Activated T-helper 1 cell treated with Interleukin-2 at 50 U/mL for 16 hours (primary cell): ENCODE data around the gene ST6GALNAC4.
A peak's percentile ranks its signal among the peaks of the same experiment; 100 is the strongest.

Experiments
- DNase-seq: peaks from one replicate; pipeline ENCODE4 v3.0.0-alpha.2; 2020; ENCODE audit warnings: low read depth

ST6GALNAC4 gene

GRCh38 chr9:127912296-127912695 is 4.5 kb downstream of the ST6GALNAC4 start:
- no peak for DNase-seq

- DNase-seq: no peak
Measured at GRCh38 chr9:127910613-127911205, 6.1 kb downstream of the ST6GALNAC4 start.

- no peak for DNase-seq
Measured at GRCh38 chr9:127909839-127910273, 7.0 kb downstream of the ST6GALNAC4 start.

DNA sequence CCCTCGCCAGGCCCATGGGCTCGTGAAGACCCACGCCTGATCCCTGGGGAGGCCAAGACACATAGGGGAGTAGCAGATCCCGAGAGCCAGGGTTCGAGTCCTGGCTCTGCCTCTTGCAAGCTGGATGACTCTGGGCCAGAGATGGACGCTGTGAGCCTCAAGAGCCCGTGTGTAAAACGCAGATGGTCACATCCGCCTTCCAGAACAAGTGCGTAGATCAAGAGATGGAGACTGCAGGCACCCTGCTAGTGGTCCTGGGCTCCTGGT is 8.2 kb downstream of the ST6GALNAC4 start:
- DNase-seq: no peak

GRCh38 chr9:127907867-127908659 is 8.8 kb downstream of the ST6GALNAC4 start:
- no peak for DNase-seq

GRCh38 chr9:127905788-127906191 is 11.1 kb downstream of the ST6GALNAC4 start:
- peak; percentile 58 for DNase-seq

- peak; percentile 56 for DNase-seq
Measured at GRCh38 chr9:127905004-127905728, 11.7 kb downstream of the ST6GALNAC4 start.

DNA sequence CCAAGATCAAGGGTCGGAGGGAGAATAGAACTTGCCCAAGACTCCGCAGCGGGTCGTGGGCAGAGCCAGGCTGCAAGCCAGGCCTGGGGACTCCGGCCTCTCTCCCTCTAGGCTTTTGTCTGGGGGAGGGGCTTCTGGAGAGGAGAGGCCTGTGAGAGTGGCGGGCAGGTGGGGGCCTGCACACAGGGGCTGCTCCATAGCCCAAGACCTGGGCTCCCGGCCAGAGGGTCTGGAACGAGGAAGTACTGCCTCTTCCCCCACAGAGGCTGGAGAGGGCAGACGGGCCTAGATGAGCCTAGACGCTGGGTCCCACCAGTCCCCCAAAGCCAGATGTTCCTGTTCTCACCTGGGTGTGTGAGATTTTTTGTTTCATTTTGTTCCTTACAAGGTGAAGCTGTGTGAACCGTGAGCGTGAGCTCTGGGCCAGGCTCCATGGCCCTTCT is 12.3 kb downstream of the ST6GALNAC4 start:
- no peak for DNase-seq

DNA sequence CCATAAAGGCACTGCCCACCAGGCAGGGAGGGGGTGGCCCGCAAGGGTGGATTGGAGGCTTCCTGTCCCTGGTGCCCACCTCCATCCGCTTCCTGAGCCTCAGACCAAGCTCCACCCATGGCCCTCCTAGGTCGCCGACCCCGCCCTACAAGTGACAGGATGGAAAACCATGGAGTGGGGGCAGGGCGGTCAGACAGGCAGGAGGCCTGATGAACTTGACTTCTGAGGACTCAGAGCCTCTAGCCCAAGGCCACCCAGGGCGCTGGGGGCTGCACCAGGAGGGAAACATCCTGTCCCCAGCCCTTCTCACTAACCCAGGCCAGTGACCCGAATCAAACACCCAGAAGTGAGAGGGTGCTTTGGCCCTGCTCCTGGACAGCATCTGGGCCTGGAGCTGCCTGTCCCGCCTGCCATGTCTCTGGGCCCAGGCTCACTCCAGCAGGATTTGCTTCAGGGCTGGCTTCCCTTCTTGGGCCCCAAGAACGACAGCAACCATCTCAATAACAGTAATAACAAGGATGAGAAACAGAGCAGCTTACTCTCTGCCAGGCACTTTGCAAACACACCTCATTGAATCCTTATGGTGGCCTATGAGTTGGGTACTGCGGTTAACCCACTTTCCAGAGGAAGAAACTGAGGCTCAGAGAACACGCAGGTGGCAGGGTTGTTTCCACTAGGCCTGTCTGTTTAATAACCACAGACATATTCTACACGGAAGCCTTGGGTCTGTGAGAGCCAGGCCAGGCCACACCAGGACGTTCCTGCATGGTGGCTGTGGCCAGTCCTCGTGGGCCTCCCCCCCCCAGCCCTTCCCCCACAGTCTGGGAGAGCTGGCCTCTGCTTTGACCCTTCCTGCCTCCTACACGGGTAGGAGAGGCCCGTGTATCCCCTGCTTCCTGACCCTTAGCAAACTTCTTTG is 13.0 kb downstream of the ST6GALNAC4 start:
- peak; percentile 48 for DNase-seq

DNA sequence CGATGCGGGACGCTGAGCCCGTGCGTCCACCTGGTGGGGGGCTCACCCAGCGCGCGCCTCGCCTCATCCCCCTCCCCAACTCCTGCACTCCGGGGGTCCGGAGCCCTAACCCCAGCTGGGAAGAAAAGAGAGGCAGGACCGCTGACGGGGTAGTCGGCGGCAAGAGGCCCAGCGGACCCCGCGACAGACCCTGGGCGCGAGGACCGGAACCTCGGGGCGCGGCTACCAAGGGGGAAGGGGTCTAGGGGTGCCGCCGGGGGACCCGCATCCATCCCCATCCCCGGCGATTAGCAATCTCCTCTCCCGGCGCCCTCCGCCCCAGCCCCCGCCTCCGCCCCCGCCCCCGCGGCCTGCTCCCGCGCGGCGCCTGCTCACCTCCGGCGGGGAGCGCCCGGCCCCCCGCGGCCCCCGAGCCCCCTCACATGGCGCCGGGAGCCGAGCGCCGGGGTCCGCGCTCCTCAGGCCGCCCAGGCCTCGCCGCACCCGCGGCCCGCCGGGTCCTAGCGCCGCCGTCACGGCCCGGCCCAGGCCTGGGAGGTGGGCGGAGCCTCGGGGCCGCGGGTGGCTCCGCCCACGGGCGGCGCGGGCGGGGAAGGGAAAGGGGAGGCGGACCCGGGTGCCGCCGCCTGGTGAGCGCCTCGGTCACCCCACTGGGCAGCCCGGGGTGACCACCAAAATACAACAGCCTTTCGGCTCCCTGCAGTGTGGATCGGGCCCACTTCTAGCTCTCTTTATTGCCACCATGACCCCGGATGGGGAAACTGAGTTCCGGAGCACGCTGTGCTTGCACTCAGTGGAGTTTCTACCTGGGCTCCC is 17.5 kb downstream of the ST6GALNAC4 start, which contains the start of gene ST6GALNAC6:
Gene ST6GALNAC6, minus strand, starts transcription at position 476 of the 816 bp plus-strand sequence. CDS start 1,622 bp downstream, outside the sequence.
- DNase-seq: peak; percentile 57

- no peak for DNase-seq
Measured at GRCh38 chr9:127898433-127899127, 18.3 kb downstream of the ST6GALNAC4 start.

DNA sequence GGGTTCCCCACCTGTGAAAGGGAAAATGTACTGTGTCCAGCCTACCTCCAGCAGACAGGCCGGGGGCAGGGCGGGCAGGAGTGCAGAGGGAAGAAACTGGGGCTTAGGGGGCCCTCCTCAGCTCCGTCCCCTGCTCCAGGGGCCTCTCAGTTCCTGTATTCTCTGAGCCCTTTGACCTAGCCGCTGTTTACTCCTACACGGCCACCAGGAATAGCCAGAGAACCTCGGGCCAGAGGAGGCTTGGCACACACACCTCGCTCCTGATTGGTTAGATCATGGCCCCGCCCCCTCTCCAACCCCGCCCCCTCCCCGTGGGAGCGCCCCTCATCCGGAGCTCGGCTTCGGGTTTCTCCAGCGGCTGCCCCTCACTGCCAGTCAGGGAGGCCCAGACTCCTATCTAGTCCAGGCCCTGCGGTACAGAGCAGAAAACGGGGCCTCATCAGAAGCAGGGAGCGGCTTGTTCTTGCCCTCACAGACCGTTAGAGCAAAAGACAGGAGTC is 19.6 kb downstream of the ST6GALNAC4 start:
- DNase-seq: no peak

GRCh38 chr9:127896395-127897192 is 20.2 kb downstream of the ST6GALNAC4 start:
- no peak for DNase-seq

- DNase-seq: no peak
Measured at GRCh38 chr9:127895811-127896210, 21.0 kb downstream of the ST6GALNAC4 start.

DNA sequence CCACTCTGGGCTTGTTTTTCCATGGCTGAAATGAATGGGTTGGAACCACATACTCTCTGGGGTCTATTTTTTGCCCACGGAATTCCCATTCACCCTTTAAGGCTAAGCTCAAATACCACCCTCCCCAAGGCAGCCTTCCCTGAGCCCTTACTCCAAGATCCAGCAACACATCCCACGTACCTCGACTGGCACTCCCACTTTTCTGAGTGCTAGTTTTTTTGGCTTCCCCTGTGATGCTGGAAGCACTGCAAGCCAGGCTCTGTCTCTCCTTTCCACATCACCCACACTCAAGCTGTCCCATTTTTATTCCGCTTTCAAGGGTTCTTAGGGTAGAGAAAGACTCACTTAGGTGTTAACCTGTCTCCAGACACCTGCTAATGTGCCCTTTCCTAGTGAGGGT is 23.4 kb downstream of the ST6GALNAC4 start:
- no peak for DNase-seq

- no peak for DNase-seq
Measured at GRCh38 chr9:127892831-127893230, 24.0 kb downstream of the ST6GALNAC4 start.

GRCh38 chr9:127890053-127890452 is 26.8 kb downstream of the ST6GALNAC4 start:
- no peak for DNase-seq

- DNase-seq: no peak
Measured at GRCh38 chr9:127887792-127888191, 29.0 kb downstream of the ST6GALNAC4 start.

GRCh38 chr9:127886401-127886972 is 30.4 kb downstream of the ST6GALNAC4 start:
- no peak for DNase-seq
